Measurements from ENCODE around the gene CSGALNACT2. TPM values are rescaled to one million over a fixed set of nuclear protein-coding genes. Genes with fewer than 3 reads are reported as not detected.

The CSGALNACT2 gene
- total and polyA plus RNA-seq, 11 donors, result 2.6 to 17.7 (median 8.8) TPM

GRCh38 chr10:43186150-43186549, 47.9 kb downstream of the CSGALNACT2 start:
- no peak overlapping the region for H3K4me3 ChIP-seq
- no peak overlapping the region for H3K27ac ChIP-seq
- ATAC-seq (no peak), DNase-seq (no peak)
- no peaks in the 10 kb centered on the region for H3K27me3 ChIP-seq
- intact Hi-C loops (cut with DNase I), result no loop called here
- H3K4me1 ChIP-seq, result no peaks in the 10 kb centered on the region
- TF ChIP-seq POLR2A (IDR thresholded peaks at IDR 0.05), result no peak
- TF ChIP-seq, protein P1, sequence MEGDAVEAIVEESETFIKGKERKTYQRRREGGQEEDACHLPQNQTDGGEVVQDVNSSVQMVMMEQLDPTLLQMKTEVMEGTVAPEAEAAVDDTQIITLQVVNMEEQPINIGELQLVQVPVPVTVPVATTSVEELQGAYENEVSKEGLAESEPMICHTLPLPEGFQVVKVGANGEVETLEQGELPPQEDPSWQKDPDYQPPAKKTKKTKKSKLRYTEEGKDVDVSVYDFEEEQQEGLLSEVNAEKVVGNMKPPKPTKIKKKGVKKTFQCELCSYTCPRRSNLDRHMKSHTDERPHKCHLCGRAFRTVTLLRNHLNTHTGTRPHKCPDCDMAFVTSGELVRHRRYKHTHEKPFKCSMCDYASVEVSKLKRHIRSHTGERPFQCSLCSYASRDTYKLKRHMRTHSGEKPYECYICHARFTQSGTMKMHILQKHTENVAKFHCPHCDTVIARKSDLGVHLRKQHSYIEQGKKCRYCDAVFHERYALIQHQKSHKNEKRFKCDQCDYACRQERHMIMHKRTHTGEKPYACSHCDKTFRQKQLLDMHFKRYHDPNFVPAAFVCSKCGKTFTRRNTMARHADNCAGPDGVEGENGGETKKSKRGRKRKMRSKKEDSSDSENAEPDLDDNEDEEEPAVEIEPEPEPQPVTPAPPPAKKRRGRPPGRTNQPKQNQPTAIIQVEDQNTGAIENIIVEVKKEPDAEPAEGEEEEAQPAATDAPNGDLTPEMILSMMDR (IDR thresholded peaks at IDR 0.05), result no peak
- H3K36me3 ChIP-seq, result peaks cover 0 to 74% (median 54%) of the 10 kb centered on the region in 9 donors
- WGBS, 4 donors, result 95 to 99% (median 97%) methylated on average over 4 of the region's 4 CpGs
- no peaks in the 10 kb centered on the region for H3K9me3 ChIP-seq

- no peak for ATAC-seq
- Histone ChIP-seq H3K4me1 (no peaks in the 10 kb centered on the region), H3K4me3 (no peak overlapping the region), H3K27me3 (no peaks in the 10 kb centered on the region), H3K36me3 (peaks cover 0 to 66% (median 46%) of the 10 kb centered on the region in 9 donors), H3K9me3 (no peaks in the 10 kb centered on the region), H3K27ac (no peak overlapping the region)
- TF ChIP-seq, protein P1 (IDR thresholded peaks at IDR 0.05), result no peak
- TF ChIP-seq POLR2A (IDR thresholded peaks at IDR 0.05), result no peak
- 97 to 100% (median 99%) methylated on average over 3 of the region's 3 CpGs for whole genome bisulfite sequencing, 4 donors
- no peak for DNase-seq
- intact Hi-C loops (cut with DNase I), result no loop called here
Observed at GRCh38 chr10:43187213-43187612, 49.0 kb downstream of the CSGALNACT2 start.

DNA sequence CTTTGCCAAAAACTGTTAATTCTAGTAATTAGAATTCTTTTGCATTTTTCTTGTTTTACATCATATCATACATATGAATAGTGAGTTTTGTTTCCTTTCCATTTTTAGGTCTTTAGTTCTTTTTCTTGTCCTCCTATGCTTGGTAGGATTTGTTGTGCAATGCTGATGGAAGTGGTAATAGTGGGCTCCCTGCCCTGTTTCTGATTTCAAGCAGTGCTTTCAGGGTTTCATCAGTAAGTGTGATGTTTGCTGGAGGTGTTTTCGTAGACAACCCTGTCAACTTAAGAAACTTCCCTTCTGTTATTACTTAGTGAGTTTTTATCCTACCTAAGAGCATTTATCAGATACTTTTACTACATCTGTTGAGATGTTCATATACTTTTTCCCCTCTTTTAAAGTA, 50.5 kb downstream of the CSGALNACT2 start:
- no peaks in the 10 kb centered on the region for H3K9me3 ChIP-seq
- no peaks in the 10 kb centered on the region for H3K27me3 ChIP-seq
- no peak overlapping the region for H3K27ac ChIP-seq
- intact Hi-C loops (cut with DNase I), result no loop called here
- H3K4me3 ChIP-seq, result no peak overlapping the region
- peaks cover 0 to 58% (median 31%) of the 10 kb centered on the region in 9 donors for H3K36me3 ChIP-seq
- DNase-seq (no peak), ATAC-seq (no peak)
- no peak for TF ChIP-seq POLR2A (IDR thresholded peaks at IDR 0.05)
- TF ChIP-seq, protein P1 (IDR thresholded peaks at IDR 0.05), result no peak
- WGBS, 4 donors, result 87 to 92% (median 88%) methylated on average over 1 of the region's 1 CpG
- H3K4me1 ChIP-seq, result no peaks in the 10 kb centered on the region

- TF ChIP-seq, protein P1 (IDR thresholded peaks at IDR 0.05), result no peak
- TF ChIP-seq POLR2A (IDR thresholded peaks at IDR 0.05), result no peak
- Histone ChIP-seq H3K9me3 (no peaks in the 10 kb centered on the region), H3K27me3 (no peaks in the 10 kb centered on the region), H3K4me1 (no peaks in the 10 kb centered on the region), H3K27ac (no peak overlapping the region), H3K36me3 (peaks cover 0 to 42% (median 17%) of the 10 kb centered on the region in 9 donors), H3K4me3 (no peak overlapping the region)
- intact Hi-C loops (cut with DNase I), result no loop called here
- no peak for ATAC-seq
- DNase-seq, result no peak
Observed at GRCh38 chr10:43190289-43190688, 52.0 kb downstream of the CSGALNACT2 start.
